BLaER1 treated with 17β-estradiol and CSF1 and Interleukin-3, amounts not matched to agents 10 nM and 100 nM (cell line): ENCODE results near the gene BBS2.

Experiments used
- H3K27ac ChIP-seq, 11 experiments: shearing (Covaris generic); formaldehyde crosslinking; 2 replicates each; pipeline ENCODE4 v1.8.1; 2022
- H3K27me3 ChIP-seq, 11 experiments: shearing (Covaris generic); formaldehyde crosslinking; 2 replicates each; pipeline ENCODE4 v1.8.1; 2022
- H3K36me3 ChIP-seq, 11 experiments: shearing (Covaris generic); formaldehyde crosslinking; 2 replicates each; pipeline ENCODE4 v1.8.1; 2022
- H3K4me1 ChIP-seq, 10 experiments: shearing (Covaris generic); formaldehyde crosslinking; 2 replicates each; pipeline ENCODE4 v1.8.1; 2022
- H3K4me2 ChIP-seq, 11 experiments: shearing (Covaris generic); formaldehyde crosslinking; 2 replicates each; pipeline ENCODE4 v1.8.1; 2022
- H3K4me3 ChIP-seq, 10 experiments: shearing (Covaris generic); formaldehyde crosslinking; 2 replicates each; pipeline ENCODE4 v1.8.1; 2022
- H3K9ac ChIP-seq, 11 experiments: shearing (Covaris generic); formaldehyde crosslinking; 2 replicates each; pipeline ENCODE4 v1.8.1; 2022
- H3K9me3 ChIP-seq, 11 experiments: shearing (Covaris generic); formaldehyde crosslinking; replicated peaks in 1 of 11; 2 replicates each; pipeline ENCODE4 v1.8.1; 2022
- H4K20me1 ChIP-seq, 11 experiments: shearing (Covaris generic); formaldehyde crosslinking; 2 replicates each; pipeline ENCODE4 v1.8.1; 2022
- Cebpa-rat ChIP-seq, 11 experiments: shearing (Covaris generic); IDR thresholded peaks; 2 replicates each; pipeline ENCODE4 v1.8.1; 2022

Gene BBS2

DNA sequence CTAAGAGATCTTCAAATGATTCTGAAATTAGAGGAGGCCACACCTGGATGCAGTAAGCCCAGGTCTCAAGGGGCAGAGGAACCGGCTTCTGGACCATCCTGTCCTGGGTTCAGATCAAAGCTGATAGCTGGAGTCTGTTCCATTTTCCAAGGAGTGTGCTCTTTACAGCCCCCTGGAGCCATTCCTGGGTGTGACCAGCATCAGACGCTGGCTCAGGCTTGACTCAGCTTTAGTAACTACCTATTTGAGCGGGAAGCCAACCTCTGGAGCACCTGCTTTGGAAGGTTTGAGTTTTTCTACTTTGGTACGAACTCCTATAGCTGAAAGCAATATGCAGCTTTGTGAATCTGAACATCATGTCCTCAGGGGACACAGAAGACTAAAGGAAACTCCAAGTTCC lies 12.9 kb upstream of the BBS2 start:
- Histone ChIP-seq H3K36me3 (no peaks in the 10 kb centered on the region), H3K9me3 (no peaks in the 10 kb centered on the region), H3K4me2 (no peak overlapping the region), H3K27me3 (no peaks in the 10 kb centered on the region), H4K20me1 (no peaks in the 10 kb centered on the region), H3K9ac (no peak overlapping the region), H3K4me3 (no peak overlapping the region), H3K27ac (no peak overlapping the region), H3K4me1 (peaks cover 0 to 4% (median 0%) of the 10 kb centered on the region in 10 experiments; a peak in 1 of 20 replicates)
- TF ChIP-seq Cebpa-rat (IDR thresholded peaks at IDR 0.05) = no peak

DNA sequence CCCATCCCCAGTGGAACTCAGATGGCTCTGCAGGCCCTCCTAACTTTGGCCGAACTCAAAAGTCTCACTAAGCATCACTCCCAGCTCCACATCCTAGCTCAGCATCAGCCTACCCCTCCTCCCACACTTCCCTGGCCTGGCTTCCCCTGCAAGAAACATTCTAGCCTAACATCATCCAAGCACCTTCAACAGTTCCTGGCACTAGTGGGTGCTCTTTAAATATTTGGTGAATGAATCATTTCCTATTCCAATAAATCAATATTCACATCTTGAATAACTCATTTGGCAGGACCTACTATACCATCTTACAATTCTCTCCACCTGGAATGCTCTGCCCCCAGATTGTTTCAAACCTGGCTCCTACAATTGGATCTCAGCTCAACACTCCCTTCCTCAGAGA lies 11.0 kb upstream of the BBS2 start:
- H3K27me3 ChIP-seq = no peaks in the 10 kb centered on the region
- H3K4me1 ChIP-seq = no peaks in the 10 kb centered on the region
- no peak overlapping the region for H3K27ac ChIP-seq
- no peak for TF ChIP-seq Cebpa-rat (IDR thresholded peaks at IDR 0.05)
- no peak overlapping the region for H3K9ac ChIP-seq
- H3K4me2 ChIP-seq = no peak overlapping the region
- H3K9me3 ChIP-seq = no peaks in the 10 kb centered on the region
- no peaks in the 10 kb centered on the region for H3K36me3 ChIP-seq
- H4K20me1 ChIP-seq = no peaks in the 10 kb centered on the region
- no peak overlapping the region for H3K4me3 ChIP-seq

DNA sequence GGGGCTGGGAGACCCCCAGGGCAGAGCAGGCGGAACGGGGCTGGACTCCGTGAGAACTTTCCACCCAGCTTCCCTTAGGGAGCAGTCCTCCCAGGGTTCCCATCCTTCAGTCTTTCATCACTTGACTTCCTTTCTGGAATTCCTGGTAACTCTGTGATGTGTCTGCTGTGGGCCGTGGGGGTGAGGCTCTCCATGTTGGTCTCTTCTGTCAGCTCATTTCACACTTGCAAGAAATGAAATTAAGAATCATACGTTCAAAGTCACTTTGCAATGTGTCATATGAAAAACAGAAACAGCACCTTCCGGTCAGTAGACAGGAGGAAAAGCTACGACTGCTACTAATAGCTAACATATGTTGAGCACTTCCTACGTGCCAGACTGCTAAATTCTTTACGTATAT lies 5.4 kb upstream of the BBS2 start:
- Histone ChIP-seq H3K4me2 (no peak overlapping the region), H3K27ac (no peak overlapping the region), H3K9ac (no peak overlapping the region), H3K36me3 (no peaks in the 10 kb centered on the region), H3K4me3 (no peak overlapping the region), H3K27me3 (no peaks in the 10 kb centered on the region), H3K9me3 (no peaks in the 10 kb centered on the region), H4K20me1 (no peaks in the 10 kb centered on the region), H3K4me1 (peaks cover 5 to 8% (median 6%) of the 10 kb centered on the region in 10 experiments; a peak in 18 of 20 replicates)
- no peak for TF ChIP-seq Cebpa-rat (IDR thresholded peaks at IDR 0.05)

DNA sequence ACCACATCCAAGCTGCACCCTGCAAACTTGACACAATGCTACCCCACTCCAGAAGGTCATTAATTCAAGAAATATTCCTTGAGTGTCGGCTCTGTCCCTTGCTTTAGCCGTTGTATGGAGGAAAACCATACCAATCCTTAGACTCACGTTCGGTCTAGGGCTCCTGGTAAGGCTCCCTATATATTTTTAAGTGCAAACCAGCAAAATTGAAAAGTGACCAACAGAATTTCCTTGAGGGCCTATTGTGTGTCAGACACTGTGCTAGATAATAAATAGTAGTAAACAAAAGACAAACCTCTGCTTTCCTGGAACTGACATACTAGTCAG lies 390 bp upstream of the BBS2 start:
- Histone ChIP-seq H3K9ac (peak overlapping the region; percentile 66 to 85 (median 78); a peak in 16 of 22 replicates), H3K9me3 (no peaks in the 10 kb centered on the region), H3K27me3 (no peaks in the 10 kb centered on the region), H4K20me1 (peaks cover 0 to 6% (median 0%) of the 10 kb centered on the region in 11 experiments; a peak in 3 of 22 replicates), H3K4me3 (peak overlapping the region; percentile 70 to 94 (median 86); a peak in 19 of 20 replicates), H3K4me2 (peak overlapping the region; percentile 78 to 94 (median 88)), H3K36me3 (no peaks in the 10 kb centered on the region), H3K27ac (peak overlapping the region in 2 of 11 experiments; percentile 62 to 70; a peak in 4 of 22 replicates), H3K4me1 (peaks cover 13 to 49% (median 20%) of the 10 kb centered on the region in 10 experiments)
- TF ChIP-seq Cebpa-rat (IDR thresholded peaks at IDR 0.05) = no peak

DNA sequence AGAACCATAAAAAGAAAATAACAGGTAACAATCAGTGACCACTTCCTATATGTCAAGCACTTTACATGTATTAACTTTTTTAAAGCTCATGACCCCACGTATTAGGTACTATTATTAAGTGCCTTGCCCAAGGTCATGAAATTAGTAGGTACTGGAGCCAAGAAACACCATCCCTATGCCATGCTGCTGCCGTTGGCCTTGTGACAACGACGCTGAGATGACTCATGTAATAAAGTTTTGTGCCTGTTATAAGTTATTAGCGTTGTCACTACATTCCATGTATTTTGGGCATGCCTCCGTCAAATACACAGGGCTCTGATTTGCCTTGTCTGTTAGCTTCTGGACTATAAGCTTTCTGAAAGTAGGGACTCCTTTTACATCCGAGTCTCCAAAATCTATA lies 1.4 kb downstream of the BBS2 start:
- Histone ChIP-seq H3K9me3 (no peaks in the 10 kb centered on the region), H3K4me3 (0 out of 20 replicates have a peak overlapping the region, but pooled peaks of 1 of the 10 experiments have one; percentile 79), H3K36me3 (no peaks in the 10 kb centered on the region), H3K4me2 (peak overlapping the region in 6 of 11 experiments; percentile 81 to 94 (median 86); a peak in 9 of 22 replicates), H3K27ac (no peak overlapping the region), H4K20me1 (peaks cover 0 to 12% (median 0%) of the 10 kb centered on the region in 11 experiments; a peak in 4 of 22 replicates), H3K9ac (no peak overlapping the region), H3K27me3 (no peaks in the 10 kb centered on the region), H3K4me1 (peaks cover 14 to 66% (median 21%) of the 10 kb centered on the region in 10 experiments)
- no peak for TF ChIP-seq Cebpa-rat (IDR thresholded peaks at IDR 0.05)

DNA sequence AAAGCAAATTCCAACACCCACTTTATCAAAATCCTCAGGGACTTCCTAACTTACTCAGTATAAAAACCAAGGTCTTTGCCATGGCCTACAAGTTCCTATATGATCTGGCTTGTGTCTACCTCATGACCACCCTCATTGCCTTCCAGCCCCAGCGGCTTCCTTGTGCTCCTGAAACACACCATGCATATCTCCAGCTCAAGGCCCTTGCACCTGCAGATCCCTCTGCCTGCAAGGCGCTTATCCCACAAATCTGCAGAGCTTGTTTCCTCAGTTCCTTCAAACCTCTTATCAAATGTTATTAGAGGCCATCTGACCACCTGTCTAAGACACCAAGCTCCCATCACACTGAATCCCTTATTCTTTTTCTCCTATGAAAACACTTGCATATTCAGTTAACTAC lies 2.6 kb downstream of the BBS2 start:
- Histone ChIP-seq H3K9ac (0 out of 22 replicates have a peak overlapping the region, but pooled peaks of 1 of the 11 experiments have one; percentile 32), H3K9me3 (no peaks in the 10 kb centered on the region; a peak in 1 of 22 replicates), H3K4me1 (peaks cover 14 to 78% (median 28%) of the 10 kb centered on the region in 10 experiments), H3K4me3 (no peak overlapping the region), H3K27ac (no peak overlapping the region), H3K4me2 (peak overlapping the region in 2 of 11 experiments; percentile 88 to 91; a peak in 4 of 22 replicates), H3K36me3 (peaks cover 0 to 7% (median 3%) of the 10 kb centered on the region in 11 experiments; a peak in 6 of 22 replicates), H4K20me1 (peaks cover 0 to 12% (median 0%) of the 10 kb centered on the region in 11 experiments; a peak in 4 of 22 replicates), H3K27me3 (no peaks in the 10 kb centered on the region)
- no peak for TF ChIP-seq Cebpa-rat (IDR thresholded peaks at IDR 0.05)

DNA sequence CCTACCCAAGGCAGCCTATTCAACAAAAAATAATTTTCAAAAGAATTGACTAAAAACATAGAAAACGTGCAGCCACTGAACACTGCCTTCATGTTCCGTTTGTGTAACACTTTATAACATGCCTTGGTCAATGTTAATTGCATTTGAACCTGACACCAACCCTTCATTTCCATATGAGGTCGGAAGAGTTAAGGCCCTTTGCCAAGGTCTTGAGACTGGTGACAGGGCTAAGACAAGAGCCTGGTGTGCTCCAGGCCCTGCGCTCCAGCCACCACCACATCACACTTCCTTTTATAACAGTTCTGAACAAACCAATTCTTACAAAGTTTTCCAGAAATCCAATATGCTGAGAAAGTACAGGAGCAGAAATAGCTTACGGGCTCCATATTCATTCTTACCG lies 4.2 kb downstream of the BBS2 start:
- Histone ChIP-seq H3K27ac (no peak overlapping the region), H4K20me1 (peaks cover 0 to 12% (median 0%) of the 10 kb centered on the region in 11 experiments; a peak in 4 of 22 replicates), H3K27me3 (no peaks in the 10 kb centered on the region), H3K4me1 (peaks cover 13 to 77% (median 26%) of the 10 kb centered on the region in 10 experiments), H3K36me3 (peaks cover 2 to 23% (median 13%) of the 10 kb centered on the region in 11 experiments; a peak in 18 of 22 replicates), H3K4me3 (no peak overlapping the region), H3K4me2 (peak overlapping the region in 2 of 11 experiments; percentile 88 to 91; a peak in 2 of 22 replicates), H3K9ac (no peak overlapping the region), H3K9me3 (peaks cover 0 to 3% (median 0%) of the 10 kb centered on the region in 11 experiments; a peak in 1 of 22 replicates)
- no peak for TF ChIP-seq Cebpa-rat (IDR thresholded peaks at IDR 0.05)

DNA sequence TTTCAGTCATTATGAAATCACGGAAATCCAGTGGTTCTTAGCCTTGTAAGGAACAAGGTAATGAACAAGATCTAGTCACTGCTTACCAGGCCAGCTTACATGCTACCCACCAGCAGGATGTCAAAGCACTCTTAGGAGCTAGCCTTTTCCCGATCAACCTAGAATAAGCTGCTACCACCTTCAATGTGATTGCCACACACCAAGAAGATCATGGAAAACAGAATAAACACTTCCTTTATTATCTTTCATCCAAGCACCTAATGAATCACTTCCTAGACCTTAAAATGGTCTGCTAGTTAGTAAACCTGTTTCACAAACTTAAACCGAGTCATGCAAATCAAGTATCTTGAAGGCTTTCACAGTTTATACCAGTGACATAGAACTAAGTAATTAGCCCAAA lies 5.0 kb downstream of the BBS2 start:
- no peak for TF ChIP-seq Cebpa-rat (IDR thresholded peaks at IDR 0.05)
- H3K27ac ChIP-seq = no peak overlapping the region
- H3K36me3 ChIP-seq = peaks cover 10 to 31% (median 21%) of the 10 kb centered on the region in 11 experiments
- peaks cover 0 to 12% (median 0%) of the 10 kb centered on the region in 11 experiments; a peak in 4 of 22 replicates for H4K20me1 ChIP-seq
- no peaks in the 10 kb centered on the region for H3K27me3 ChIP-seq
- H3K9ac ChIP-seq = no peak overlapping the region
- H3K4me2 ChIP-seq = peak overlapping the region in 3 of 11 experiments; percentile 20 to 91 (median 88); a peak in 3 of 22 replicates
- peaks cover 0 to 3% (median 0%) of the 10 kb centered on the region in 11 experiments; a peak in 1 of 22 replicates for H3K9me3 ChIP-seq
- peaks cover 7 to 70% (median 20%) of the 10 kb centered on the region in 10 experiments for H3K4me1 ChIP-seq
- no peak overlapping the region for H3K4me3 ChIP-seq

DNA sequence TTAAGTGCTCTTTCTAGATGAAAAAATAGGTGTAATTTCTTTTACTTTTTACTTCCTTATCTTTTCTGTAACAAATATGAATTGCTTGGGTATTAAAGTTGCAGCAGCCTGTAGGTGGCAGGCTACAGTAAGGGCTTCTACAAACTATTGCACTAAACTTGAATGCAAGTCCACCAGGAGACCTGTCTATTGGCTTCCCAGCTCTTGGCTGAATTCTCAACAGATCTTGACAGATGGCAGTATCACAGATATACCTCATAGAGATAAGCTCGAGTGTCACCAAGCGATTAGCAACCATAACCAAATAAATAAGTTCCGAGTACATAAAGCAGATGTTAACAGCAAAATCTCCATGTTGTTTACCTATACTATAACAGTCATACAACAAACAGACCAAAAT lies 5.9 kb downstream of the BBS2 start:
- peaks cover 0 to 3% (median 0%) of the 10 kb centered on the region in 11 experiments; a peak in 1 of 22 replicates for H3K9me3 ChIP-seq
- H3K27me3 ChIP-seq = no peaks in the 10 kb centered on the region
- H3K4me3 ChIP-seq = no peak overlapping the region
- H3K36me3 ChIP-seq = peaks cover 18 to 40% (median 30%) of the 10 kb centered on the region in 11 experiments
- TF ChIP-seq Cebpa-rat (IDR thresholded peaks at IDR 0.05) = no peak
- H3K4me2 ChIP-seq = peak overlapping the region in 2 of 11 experiments; percentile 67 to 91; a peak in 3 of 22 replicates
- H3K4me1 ChIP-seq = peaks cover 2 to 67% (median 15%) of the 10 kb centered on the region in 10 experiments
- H3K9ac ChIP-seq = no peak overlapping the region
- H4K20me1 ChIP-seq = peaks cover 0 to 12% (median 0%) of the 10 kb centered on the region in 11 experiments; a peak in 4 of 22 replicates
- H3K27ac ChIP-seq = no peak overlapping the region
